Tibial nerve (tissue), 4 donors: Measurements from ENCODE around the gene ARHGAP25. TPM values are rescaled to one million over a fixed set of nuclear protein-coding genes. Genes with fewer than 3 reads are reported as not detected.

ENCODE experiments used
- DNase-seq, 2 donors: peaks; one replicate each; pipeline ENCODE4 v3.0.0-alpha.2; 2019; ENCODE audit warnings: low spot score in 2 of 2
- H3K27ac ChIP-seq, 4 donors: fragments of 200-600 bp; sonication (generic) in 3 of 4; one replicate each; pipeline ENCODE4 v1.5.1; 2017 to 2019; ENCODE audit warnings: mild to moderate bottlenecking in 1 of 4
- H3K27me3 ChIP-seq, 2 donors: fragments of 200-600 bp; sonication (generic) in 1 of 2; one replicate each; pipeline versions ENCODE4 v1.5.1 to v1.6.0; 2017 to 2019
- H3K36me3 ChIP-seq, 3 donors: fragments of 200-600 bp; sonication (generic); one replicate each; pipeline ENCODE4 v1.5.1; 2018 to 2019
- H3K4me1 ChIP-seq, 4 donors: fragments of 200-600 bp; sonication (generic) in 3 of 4; one replicate each; pipeline ENCODE4 v1.5.1; 2017 to 2019
- H3K4me3 ChIP-seq, 4 donors: fragments of 200-600 bp; sonication (generic) in 3 of 4; one replicate each; pipeline ENCODE4 v1.5.1; 2017 to 2019; ENCODE audit warnings: mild to moderate bottlenecking in 1 of 4, moderate library complexity in 1 of 4
- H3K9me3 ChIP-seq, 4 donors: fragments of 200-600 bp; sonication (generic) in 3 of 4; one replicate each; pipeline ENCODE4 v1.5.1; 2017 to 2019
- EP300 ChIP-seq, 2 donors: sonication (generic); formaldehyde crosslinking; IDR thresholded peaks; one replicate each; pipeline ENCODE4 v1.6.1; 2017; ENCODE audit warnings: antibody characterized with exemption in 2 of 2, mild to moderate bottlenecking in 1 of 2
- POLR2A ChIP-seq, 2 donors: fragments of 450-650 bp; IDR thresholded peaks; one replicate each; pipeline ENCODE4 v1.6.1; 2017; ENCODE audit warnings: antibody characterized with exemption in 2 of 2, mild to moderate bottlenecking in 2 of 2, moderate library complexity in 2 of 2
- WGBS, 2 donors: methylation state at CpG; one replicate each; pipeline ENCODE4 v1.1.5; 2018; 5-methylcytosine and 5-hydroxymethylcytosine counted together
- total RNA-seq, 4 donors: library from RNA; depleted of rRNA; stranded (reverse); fragments of >200 nt; gene quantifications; one replicate each; pipeline ENCODE4 v1.1.0, GENCODE V29; 2016
- TF ChIP-seq, protein P1 (sequence below), 5 experiments: fragments of 200-600 bp in 3 of 5; fragments of 450-650 bp in 2 of 5; sonication (generic) in 3 of 5; IDR thresholded peaks; one replicate each; pipeline ENCODE4 v1.5.1; 2016 to 2019; ENCODE audit warnings: antibody characterized with exemption in 5 of 5, mild to moderate bottlenecking in 3 of 5, moderate library complexity in 2 of 5

The ARHGAP25 gene
- total RNA-seq, 4 donors from 2014 or later = 4.3 to 9.6 (median 5.3) TPM

DNA sequence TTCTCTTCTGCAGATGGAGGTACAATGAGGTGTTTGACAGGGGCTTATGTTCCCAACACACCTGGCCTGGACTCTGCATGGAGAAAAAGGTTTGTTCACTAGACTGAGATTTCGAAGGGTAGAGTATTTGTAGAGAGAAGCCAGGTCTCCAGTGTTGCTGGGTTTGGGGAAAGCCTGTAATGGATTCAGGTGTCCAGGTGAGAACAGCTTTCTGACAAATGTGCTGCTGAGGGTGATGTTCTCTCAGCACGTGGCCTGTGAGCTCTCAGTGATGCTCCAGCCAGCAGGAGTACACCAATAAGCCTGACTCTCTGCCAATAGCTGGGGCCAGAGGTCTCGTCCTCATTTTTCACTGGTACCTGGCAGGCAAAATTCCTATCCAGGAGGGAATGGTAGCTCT lies 43.8 kb upstream of the ARHGAP25 start:
- DNase-seq = no peak
- Histone ChIP-seq H3K36me3 (no peaks in the 10 kb centered on the region), H3K4me3 (no peak overlapping the region), H3K27ac (no peak overlapping the region), H3K4me1 (no peaks in the 10 kb centered on the region), H3K27me3 (no peaks in the 10 kb centered on the region), H3K9me3 (no peaks in the 10 kb centered on the region)
- 67 to 69% methylated on average over 3 of the region's 3 CpGs for WGBS, 2 donors
- no peak for TF ChIP-seq POLR2A (IDR thresholded peaks at IDR 0.05)
- TF ChIP-seq EP300 (IDR thresholded peaks at IDR 0.05) = no peak
- TF ChIP-seq, protein P1, sequence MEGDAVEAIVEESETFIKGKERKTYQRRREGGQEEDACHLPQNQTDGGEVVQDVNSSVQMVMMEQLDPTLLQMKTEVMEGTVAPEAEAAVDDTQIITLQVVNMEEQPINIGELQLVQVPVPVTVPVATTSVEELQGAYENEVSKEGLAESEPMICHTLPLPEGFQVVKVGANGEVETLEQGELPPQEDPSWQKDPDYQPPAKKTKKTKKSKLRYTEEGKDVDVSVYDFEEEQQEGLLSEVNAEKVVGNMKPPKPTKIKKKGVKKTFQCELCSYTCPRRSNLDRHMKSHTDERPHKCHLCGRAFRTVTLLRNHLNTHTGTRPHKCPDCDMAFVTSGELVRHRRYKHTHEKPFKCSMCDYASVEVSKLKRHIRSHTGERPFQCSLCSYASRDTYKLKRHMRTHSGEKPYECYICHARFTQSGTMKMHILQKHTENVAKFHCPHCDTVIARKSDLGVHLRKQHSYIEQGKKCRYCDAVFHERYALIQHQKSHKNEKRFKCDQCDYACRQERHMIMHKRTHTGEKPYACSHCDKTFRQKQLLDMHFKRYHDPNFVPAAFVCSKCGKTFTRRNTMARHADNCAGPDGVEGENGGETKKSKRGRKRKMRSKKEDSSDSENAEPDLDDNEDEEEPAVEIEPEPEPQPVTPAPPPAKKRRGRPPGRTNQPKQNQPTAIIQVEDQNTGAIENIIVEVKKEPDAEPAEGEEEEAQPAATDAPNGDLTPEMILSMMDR (IDR thresholded peaks at IDR 0.05) = no peak

GRCh38 chr2:68692511-68692910 lies 42.1 kb upstream of the ARHGAP25 start:
- Histone ChIP-seq H3K9me3 (peaks cover 0 to 5% (median 0%) of the 10 kb centered on the region in 4 donors), H3K36me3 (no peaks in the 10 kb centered on the region), H3K27ac (no peak overlapping the region), H3K4me1 (no peaks in the 10 kb centered on the region), H3K27me3 (no peaks in the 10 kb centered on the region), H3K4me3 (no peak overlapping the region)
- WGBS, 2 donors = 93 to 96% methylated on average over 1 of the region's 1 CpG
- no peak for TF ChIP-seq EP300 (IDR thresholded peaks at IDR 0.05)
- no peak for TF ChIP-seq POLR2A (IDR thresholded peaks at IDR 0.05)
- TF ChIP-seq, protein P1 (IDR thresholded peaks at IDR 0.05) = no peak
- no peak for DNase-seq

DNA sequence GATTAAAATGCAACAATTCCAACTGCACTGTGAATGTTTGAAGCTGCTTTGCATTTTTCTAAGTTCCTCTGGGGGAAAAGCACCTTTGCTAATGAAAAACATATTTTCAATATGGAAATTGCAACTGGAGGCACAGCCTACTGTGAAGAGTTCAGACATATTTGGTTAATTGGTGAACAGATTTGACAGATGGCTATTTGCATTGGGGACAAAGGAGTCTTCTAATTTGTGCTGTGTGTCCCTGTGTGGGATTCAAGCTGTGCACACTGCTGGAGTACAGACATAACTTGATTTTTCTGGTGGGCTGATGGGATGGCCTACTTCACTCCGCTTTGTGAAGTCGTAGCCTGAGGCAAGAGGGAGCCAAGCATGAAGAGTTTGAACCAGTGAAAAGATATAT lies 40.7 kb upstream of the ARHGAP25 start:
- TF ChIP-seq EP300 (IDR thresholded peaks at IDR 0.05) = no peak
- TF ChIP-seq, protein P1 (IDR thresholded peaks at IDR 0.05) = no peak
- no peak for TF ChIP-seq POLR2A (IDR thresholded peaks at IDR 0.05)
- Histone ChIP-seq H3K36me3 (no peaks in the 10 kb centered on the region), H3K9me3 (peaks cover 0 to 5% (median 0%) of the 10 kb centered on the region in 4 donors), H3K27me3 (no peaks in the 10 kb centered on the region), H3K27ac (no peak overlapping the region), H3K4me1 (no peaks in the 10 kb centered on the region), H3K4me3 (no peak overlapping the region)
- WGBS, 2 donors = 67 to 69% methylated on average over 2 of the region's 2 CpGs
- no peak for DNase-seq

- H3K4me1 ChIP-seq = no peaks in the 10 kb centered on the region
- no peak for DNase-seq
- H3K27ac ChIP-seq = no peak overlapping the region
- H3K4me3 ChIP-seq = no peak overlapping the region
- H3K9me3 ChIP-seq = peaks cover 0 to 10% (median 0%) of the 10 kb centered on the region in 4 donors
- no peak for TF ChIP-seq POLR2A (IDR thresholded peaks at IDR 0.05)
- TF ChIP-seq, protein P1 (IDR thresholded peaks at IDR 0.05) = no peak
- TF ChIP-seq EP300 (IDR thresholded peaks at IDR 0.05) = no peak
- no peaks in the 10 kb centered on the region for H3K36me3 ChIP-seq
- H3K27me3 ChIP-seq = no peaks in the 10 kb centered on the region
- 64 to 70% methylated on average over 4 of the region's 4 CpGs for WGBS, 2 donors
Observed at GRCh38 chr2:68695971-68696370, 38.6 kb upstream of the ARHGAP25 start.

DNA sequence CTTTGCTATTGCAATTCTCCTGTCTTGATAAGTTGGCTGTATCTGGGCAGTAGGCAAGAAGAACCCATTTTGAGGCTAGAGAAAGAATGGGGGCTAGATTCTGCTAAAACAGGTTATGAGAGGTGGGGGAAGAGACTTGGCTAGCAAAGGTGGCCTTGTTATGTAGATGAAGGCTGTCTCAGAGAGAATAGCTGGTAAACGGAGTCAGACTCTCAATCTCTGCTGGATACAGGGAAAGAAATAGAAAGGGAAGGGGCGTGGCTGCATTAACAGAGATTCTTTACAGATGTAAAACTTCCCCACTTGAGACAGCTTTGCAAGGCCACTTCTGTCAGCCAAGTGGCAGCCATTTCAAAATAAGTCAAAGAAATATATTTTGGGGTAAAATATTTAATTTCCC lies 38.1 kb upstream of the ARHGAP25 start:
- H3K27me3 ChIP-seq = no peaks in the 10 kb centered on the region
- no peak for DNase-seq
- H3K9me3 ChIP-seq = peaks cover 0 to 10% (median 0%) of the 10 kb centered on the region in 4 donors
- no peak for TF ChIP-seq EP300 (IDR thresholded peaks at IDR 0.05)
- TF ChIP-seq, protein P1 (IDR thresholded peaks at IDR 0.05) = no peak
- TF ChIP-seq POLR2A (IDR thresholded peaks at IDR 0.05) = no peak
- H3K27ac ChIP-seq = no peak overlapping the region
- no peaks in the 10 kb centered on the region for H3K4me1 ChIP-seq
- H3K36me3 ChIP-seq = no peaks in the 10 kb centered on the region
- H3K4me3 ChIP-seq = no peak overlapping the region
- 71 to 85% methylated on average over 2 of the region's 2 CpGs for WGBS, 2 donors
